HFFc6 (cell line): ENCODE data around the gene ADGRB2. TPM values are rescaled to one million over a fixed set of nuclear protein-coding genes. Genes with fewer than 3 reads are reported as not detected.

Source experiments
- DNase-seq: peaks from one replicate; pipeline ENCODE4 v3.0.0-alpha.2; 2018
- H3K27ac Mint-ChIP-seq: 2 replicates; pipeline ENCODE4 v1.8.0; 2020; ENCODE audit warnings: mild to moderate bottlenecking, mixed read lengths
- H3K27me3 Mint-ChIP-seq: 2 replicates; pipeline ENCODE4 v1.8.0; 2021; ENCODE audit warnings: mild to moderate bottlenecking, moderate library complexity, mixed read lengths; ENCODE audit not compliant: insufficient read depth
- H3K36me3 Mint-ChIP-seq: 2 replicates; pipeline ENCODE4 v1.8.0; 2021; ENCODE audit warnings: low read depth, mixed read lengths
- H3K4me1 Mint-ChIP-seq: 2 replicates; pipeline ENCODE4 v1.8.0; 2020; ENCODE audit warnings: low read depth, mixed read lengths
- H3K4me3 Mint-ChIP-seq: 2 replicates; pipeline ENCODE4 v1.8.0; 2020; ENCODE audit warnings: mild to moderate bottlenecking, moderate library complexity, mixed read lengths
- H3K9me3 Mint-ChIP-seq: 2 replicates; pipeline ENCODE4 v1.8.0; 2020; ENCODE audit warnings: mild to moderate bottlenecking, mixed read lengths
- CTCF ChIP-seq: fragments of 200-600 bp; sonication (generic); IDR thresholded peaks from 2 replicates; pipeline ENCODE4 v1.5.0; 2021; ENCODE audit warnings: antibody characterized with exemption, mild to moderate bottlenecking
- total RNA-seq, 6 experiments: library from RNA; stranded (reverse); fragmentation: NEBNext Ultra II Directional; extraction: Animal tissue kit (Norgen Biotek cat#: 25700); gene quantifications; 2 replicates in 1 of 6; 3 replicates in 5 of 6; pipeline ENCODE4 v1.2.3, GENCODE V29; 2021

ADGRB2 gene
- total RNA-seq, 6 experiments from 2014 or later, result 4.9 to 8.8 (median 6.4) TPM

GRCh38 chr1:31800674-31800967, 36.5 kb upstream of the ADGRB2 start:
- H3K36me3 Mint-ChIP-seq, result peaks cover 19% of the 10 kb centered on the region
- peaks cover 48% of the 10 kb centered on the region for H3K4me1 Mint-ChIP-seq
- DNase-seq, result no peak
- H3K27ac Mint-ChIP-seq, result no peak overlapping the region
- H3K9me3 Mint-ChIP-seq, result no peaks in the 10 kb centered on the region
- no peak overlapping the region for H3K4me3 Mint-ChIP-seq
- H3K27me3 Mint-ChIP-seq, result no peaks in the 10 kb centered on the region; the same call in 1 of the 2 replicates
- TF ChIP-seq CTCF, result no peak

GRCh38 chr1:31799895-31800673, 35.9 kb upstream of the ADGRB2 start:
- no peak for DNase-seq
- H3K27ac Mint-ChIP-seq, result no peak overlapping the region
- H3K27me3 Mint-ChIP-seq, result no peaks in the 10 kb centered on the region; the same call in 1 of the 2 replicates
- no peak for TF ChIP-seq CTCF
- peaks cover 20% of the 10 kb centered on the region for H3K36me3 Mint-ChIP-seq
- no peak overlapping the region for H3K4me3 Mint-ChIP-seq
- H3K9me3 Mint-ChIP-seq, result no peaks in the 10 kb centered on the region
- peaks cover 50% of the 10 kb centered on the region for H3K4me1 Mint-ChIP-seq

- Mint-ChIP-seq H3K9me3 (no peaks in the 10 kb centered on the region), H3K27me3 (no peaks in the 10 kb centered on the region; the same call in 1 of the 2 replicates), H3K4me1 (peaks cover 50% of the 10 kb centered on the region), H3K4me3 (peak overlapping the region; percentile 90), H3K27ac (peak overlapping the region; percentile 90), H3K36me3 (peaks cover 20% of the 10 kb centered on the region)
- DNase-seq, result no peak
- TF ChIP-seq CTCF, result no peak
Measured at GRCh38 chr1:31799196-31799894, 35.2 kb upstream of the ADGRB2 start.

- no peak; the same call in 1 of the 2 replicates for TF ChIP-seq CTCF
- Mint-ChIP-seq H3K27ac (peak overlapping the region; percentile 90), H3K27me3 (no peaks in the 10 kb centered on the region; the same call in 1 of the 2 replicates), H3K4me3 (peak overlapping the region; percentile 90), H3K9me3 (no peaks in the 10 kb centered on the region), H3K36me3 (peaks cover 20% of the 10 kb centered on the region), H3K4me1 (peaks cover 50% of the 10 kb centered on the region)
- peak; percentile 89 for DNase-seq
Measured at GRCh38 chr1:31798433-31799195, 34.5 kb upstream of the ADGRB2 start.

GRCh38 chr1:31798086-31798432, 33.9 kb upstream of the ADGRB2 start:
- H3K27ac Mint-ChIP-seq, result peak overlapping the region; percentile 90
- H3K36me3 Mint-ChIP-seq, result peaks cover 20% of the 10 kb centered on the region
- no peak for DNase-seq
- no peaks in the 10 kb centered on the region for H3K9me3 Mint-ChIP-seq
- peak overlapping the region; percentile 90 for H3K4me3 Mint-ChIP-seq
- H3K27me3 Mint-ChIP-seq, result no peaks in the 10 kb centered on the region; the same call in none of the 2 replicates
- TF ChIP-seq CTCF, result 0 out of 2 replicates have a peak, but pooled peaks have one; percentile 14
- peaks cover 50% of the 10 kb centered on the region for H3K4me1 Mint-ChIP-seq
